DOHH2 (cell line): ENCODE data around the gene MEF2A.

Experiments used
- H3F3A ChIP-seq: fragments of 200-600 bp; sonication (generic), shearing (Covaris generic); 2 replicates; pipeline ENCODE4 v1.6.0; 2016; ENCODE audit warnings: antibody characterized with exemption, mild to moderate bottlenecking; ENCODE audit not compliant: control insufficient read depth, insufficient read depth
- H3K27ac ChIP-seq: fragments of 200-600 bp; sonication (generic); 2 replicates; pipeline ENCODE4 v1.5.1; 2014; ENCODE audit warnings: low read depth, mild to moderate bottlenecking, low read length, moderate library complexity
- H3K27me3 ChIP-seq: fragments of 200-600 bp; sonication (generic); 2 replicates; pipeline ENCODE4 v1.6.1; 2014; ENCODE audit warnings: mild to moderate bottlenecking, low read length, mixed read lengths; ENCODE audit not compliant: control insufficient read depth
- H3K36me3 ChIP-seq: fragments of 200-600 bp; sonication (generic); 2 replicates; pipeline ENCODE4 v1.6.1; 2014; ENCODE audit warnings: mild to moderate bottlenecking, low read length, moderate library complexity, mixed read lengths; ENCODE audit not compliant: control insufficient read depth
- H3K4me1 ChIP-seq: fragments of 200-600 bp; sonication (generic); 2 replicates; pipeline ENCODE4 v1.6.1; 2014; ENCODE audit warnings: mild to moderate bottlenecking, low read length, mixed read lengths; ENCODE audit not compliant: control insufficient read depth
- H3K4me2 ChIP-seq: fragments of 200-600 bp; sonication (generic); 2 replicates; pipeline ENCODE4 v1.6.0; 2014; ENCODE audit warnings: mild to moderate bottlenecking, low read length, moderate library complexity
- H3K4me3 ChIP-seq: fragments of 200-600 bp; sonication (generic); 2 replicates; pipeline ENCODE4 v1.5.1; 2014; ENCODE audit warnings: mild to moderate bottlenecking, low read length, mixed read lengths
- H3K79me2 ChIP-seq: fragments of 200-600 bp; sonication (generic); 2 replicates; pipeline ENCODE4 v1.6.1; 2014; ENCODE audit warnings: mild to moderate bottlenecking, low read length, mixed read lengths; ENCODE audit not compliant: control insufficient read depth
- H3K9me2 ChIP-seq: fragments of 200-600 bp; sonication (generic); replicated peaks from 2 replicates; pipeline ENCODE4 v1.6.1; 2014; ENCODE audit warnings: mild to moderate bottlenecking, low read length, mixed read lengths; ENCODE audit not compliant: control insufficient read depth
- H3K9me3 ChIP-seq: fragments of 200-600 bp; sonication (generic); 2 replicates; pipeline ENCODE4 v1.6.1; 2014; ENCODE audit warnings: antibody characterized with exemption, low read length, mixed read lengths; ENCODE audit not compliant: control insufficient read depth, insufficient read depth
- H4K20me1 ChIP-seq: fragments of 200-600 bp; sonication (generic); 2 replicates; pipeline ENCODE4 v1.6.0; 2014; ENCODE audit warnings: low read depth, mild to moderate bottlenecking, antibody characterized with exemption, low read length, moderate library complexity; ENCODE audit not compliant: control insufficient read depth, insufficient read depth
- CTCF ChIP-seq: fragments of 200-600 bp; sonication (generic); IDR thresholded peaks from one replicate; pipeline ENCODE4 v1.5.1; 2014; ENCODE audit warnings: antibody characterized with exemption, mild to moderate bottlenecking, low read depth, low read length; ENCODE audit not compliant: poor library complexity, severe bottlenecking
- EZH2phosphoT487 ChIP-seq: fragments of 200-600 bp; sonication (generic); IDR thresholded peaks from 2 replicates; pipeline ENCODE4 v1.6.1; 2017; ENCODE audit warnings: borderline replicate concordance, mild to moderate bottlenecking, antibody characterized with exemption, low read length, moderate library complexity, mixed read lengths

The MEF2A gene

GRCh38 chr15:99673111-99673510 lies 107.3 kb downstream of the MEF2A start:
- no peak overlapping the region for H3K27ac ChIP-seq
- H3K4me1 ChIP-seq, result no peaks in the 10 kb centered on the region
- no peak for TF ChIP-seq CTCF
- no peak for TF ChIP-seq EZH2phosphoT487
- no peaks in the 10 kb centered on the region for H3K27me3 ChIP-seq
- no peak overlapping the region for H3K4me3 ChIP-seq
- H3K9me3 ChIP-seq, result no peaks in the 10 kb centered on the region
- no peak overlapping the region for H3K4me2 ChIP-seq
- no peaks in the 10 kb centered on the region for H3F3A ChIP-seq
- peaks cover 67% of the 10 kb centered on the region for H3K36me3 ChIP-seq
- no peaks in the 10 kb centered on the region for H3K79me2 ChIP-seq
- no peaks in the 10 kb centered on the region for H4K20me1 ChIP-seq
- no peaks in the 10 kb centered on the region for H3K9me2 ChIP-seq

GRCh38 chr15:99674279-99674678 lies 108.5 kb downstream of the MEF2A start:
- Histone ChIP-seq H3K36me3 (peaks cover 79% of the 10 kb centered on the region), H3K27ac (no peak overlapping the region), H3K79me2 (no peaks in the 10 kb centered on the region), H3F3A (no peaks in the 10 kb centered on the region; the same call in 1 of the 2 replicates), H3K4me3 (no peak overlapping the region), H3K4me1 (no peaks in the 10 kb centered on the region), H3K9me3 (no peaks in the 10 kb centered on the region), H3K4me2 (no peak overlapping the region), H3K9me2 (no peaks in the 10 kb centered on the region), H3K27me3 (no peaks in the 10 kb centered on the region), H4K20me1 (no peaks in the 10 kb centered on the region)
- TF ChIP-seq EZH2phosphoT487 (no peak), CTCF (no peak)

DNA sequence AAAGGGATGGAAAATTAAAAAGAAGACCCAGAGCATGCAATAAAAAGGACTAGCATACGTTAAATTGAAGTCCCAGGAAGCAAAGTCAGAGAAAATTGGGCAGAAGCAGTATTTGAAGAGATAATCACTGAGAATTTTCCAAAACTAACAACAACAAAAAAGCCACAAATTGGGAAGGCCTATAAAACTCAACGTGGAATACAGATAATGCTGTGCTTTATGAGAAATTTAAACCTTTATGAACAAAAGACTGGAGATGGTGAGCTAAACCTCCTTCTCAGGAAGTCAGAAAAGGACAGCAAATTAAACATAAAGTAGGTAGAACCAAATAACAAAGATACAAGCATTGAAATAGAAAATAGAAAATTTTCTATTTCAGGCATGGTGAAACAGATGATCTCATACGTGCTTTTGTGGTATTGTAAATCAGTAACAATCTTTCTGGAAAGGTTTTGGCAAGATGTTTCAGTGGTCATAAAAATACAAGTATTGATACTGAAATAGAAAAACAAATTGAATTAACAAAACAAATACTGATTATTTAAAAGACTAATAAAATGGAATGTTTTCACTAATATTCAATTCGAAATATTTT lies 111.9 kb downstream of the MEF2A start:
- TF ChIP-seq CTCF, result no peak
- TF ChIP-seq EZH2phosphoT487, result no peak
- Histone ChIP-seq H3K4me2 (no peak overlapping the region), H3K9me2 (no peaks in the 10 kb centered on the region), H3K27ac (no peak overlapping the region), H3K9me3 (no peaks in the 10 kb centered on the region), H4K20me1 (no peaks in the 10 kb centered on the region), H3K4me1 (peaks cover 18% of the 10 kb centered on the region), H3K79me2 (no peaks in the 10 kb centered on the region), H3K27me3 (no peaks in the 10 kb centered on the region), H3K36me3 (peaks cover 79% of the 10 kb centered on the region), H3K4me3 (no peak overlapping the region), H3F3A (peaks cover 23% of the 10 kb centered on the region)
